ENCODE measurements around the gene CMTM4.

The CMTM4 gene

GRCh38 chr16:66566051-66566901 is 130.3 kb downstream of the CMTM4 start, which contains the start of gene CMTM1:
Gene CMTM1 (plus strand): TSS chr16:66566439. CDS start chr16:66566514, 75 bp downstream.
- Histone ChIP-seq H3K27me3 (ENCODE audit: insufficient read depth, poor library complexity, severe bottlenecking) (no peaks in the 10 kb centered on the region), H3K27ac (replicated peaks) (no peak within 1 kb of the TSS), H3K4me3 (replicated peaks; ENCODE audit: insufficient read depth, low read length) (no peak within 1 kb of the TSS)
- TF ChIP-seq REST (IDR thresholded peaks at IDR 0.05; ENCODE audit: insufficient replicate concordance, low read depth) (no peak), SPI1 (IDR thresholded peaks at IDR 0.05; ENCODE audit: borderline replicate concordance, low read depth) (no peak), POLR2AphosphoS5 (IDR thresholded peaks at IDR 0.05; ENCODE audit: low read depth) (no peak), GABPA (IDR thresholded peaks at IDR 0.05; ENCODE audit: low read depth) (no peak), CTCF (IDR thresholded peaks at IDR 0.05; ENCODE audit: insufficient read depth, low read length) (no peak)
- DNase-seq (ENCODE audit: low read depth in 1 of 2, low spot score in 1 of 2): no peak

All from HL-60 (cell line).